Measurements from ENCODE around the gene DDX3X.
"Not testable (repeated sequence)": the region's sequence is repeated elsewhere in the genome, so short reads cannot be mapped to it uniquely, and the experiment has no call there.

Gene DDX3X

DNA sequence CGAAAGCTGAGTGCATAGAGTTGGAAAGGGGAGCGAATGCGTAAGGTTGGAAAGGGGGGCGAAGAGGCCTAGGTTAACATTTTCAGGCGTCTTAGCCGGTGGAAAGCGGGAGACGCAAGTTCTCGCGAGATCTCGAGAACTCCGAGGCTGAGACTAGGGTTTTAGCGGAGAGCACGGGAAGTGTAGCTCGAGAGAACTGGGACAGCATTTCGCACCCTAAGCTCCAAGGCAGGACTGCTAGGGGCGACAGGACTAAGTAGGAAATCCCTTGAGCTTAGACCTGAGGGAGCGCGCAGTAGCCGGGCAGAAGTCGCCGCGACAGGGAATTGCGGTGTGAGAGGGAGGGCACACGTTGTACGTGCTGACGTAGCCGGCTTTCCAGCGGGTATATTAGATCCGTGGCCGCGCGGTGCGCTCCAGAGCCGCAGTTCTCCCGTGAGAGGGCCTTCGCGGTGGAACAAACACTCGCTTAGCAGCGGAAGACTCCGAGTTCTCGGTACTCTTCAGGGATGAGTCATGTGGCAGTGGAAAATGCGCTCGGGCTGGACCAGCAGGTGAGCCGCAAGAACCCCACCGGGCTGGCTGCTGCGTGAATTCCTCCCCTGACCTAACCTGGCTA lies at the start of gene DDX3X (continued):
- TF ChIP-seq GLI2 (tag by site-specific recombination; IDR thresholded peaks at IDR 0.05; ENCODE audit: borderline replicate concordance, low read depth): peak; percentile 24; the same call in 1 of the 2 replicates
- peak; percentile 5; the same call in 1 of the 2 replicates for TF ChIP-seq REST (tag by site-specific recombination; IDR thresholded peaks at IDR 0.05)
- 0 out of 2 replicates have a peak, but pooled peaks have one; percentile 7 for TF ChIP-seq ZNF433 (tag by site-specific recombination; IDR thresholded peaks at IDR 0.05; ENCODE audit: low read depth)
- no peak for TF ChIP-seq ZNF16 (tag by site-specific recombination; IDR thresholded peaks at IDR 0.05; ENCODE audit: low read depth)
- no peak for TF ChIP-seq ZNF777 (tag by site-specific recombination; IDR thresholded peaks at IDR 0.05; ENCODE audit: borderline replicate concordance)
- no peak; the same call in 1 of the 2 replicates for TF ChIP-seq ZNF394 (tag by site-specific recombination; IDR thresholded peaks at IDR 0.05; ENCODE audit: borderline replicate concordance)
- 0 out of 2 replicates have a peak, but pooled peaks have one; percentile 25 for TF ChIP-seq ZNF24 (tag by site-specific recombination; IDR thresholded peaks at IDR 0.05)
- no peak for TF ChIP-seq SETDB1 (IDR thresholded peaks at IDR 0.05; ENCODE audit: insufficient read length, low read length)
- TF ChIP-seq, protein P1, sequence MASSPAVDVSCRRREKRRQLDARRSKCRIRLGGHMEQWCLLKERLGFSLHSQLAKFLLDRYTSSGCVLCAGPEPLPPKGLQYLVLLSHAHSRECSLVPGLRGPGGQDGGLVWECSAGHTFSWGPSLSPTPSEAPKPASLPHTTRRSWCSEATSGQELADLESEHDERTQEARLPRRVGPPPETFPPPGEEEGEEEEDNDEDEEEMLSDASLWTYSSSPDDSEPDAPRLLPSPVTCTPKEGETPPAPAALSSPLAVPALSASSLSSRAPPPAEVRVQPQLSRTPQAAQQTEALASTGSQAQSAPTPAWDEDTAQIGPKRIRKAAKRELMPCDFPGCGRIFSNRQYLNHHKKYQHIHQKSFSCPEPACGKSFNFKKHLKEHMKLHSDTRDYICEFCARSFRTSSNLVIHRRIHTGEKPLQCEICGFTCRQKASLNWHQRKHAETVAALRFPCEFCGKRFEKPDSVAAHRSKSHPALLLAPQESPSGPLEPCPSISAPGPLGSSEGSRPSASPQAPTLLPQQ (tag by site-specific recombination; IDR thresholded peaks at IDR 0.05): no peak
- TF ChIP-seq ZBTB8A (tag by site-specific recombination; IDR thresholded peaks at IDR 0.05): no peak
- TF ChIP-seq ZNF791 (tag by site-specific recombination; IDR thresholded peaks at IDR 0.05): no peak
- no peak for TF ChIP-seq GLIS1 (tag by site-specific recombination; IDR thresholded peaks at IDR 0.05)
- TF ChIP-seq ZNF624 (tag by site-specific recombination; IDR thresholded peaks at IDR 0.05): peak; percentile 31; the same call in 1 of the 2 replicates
- TF ChIP-seq ZNF350 (tag by site-specific recombination; IDR thresholded peaks at IDR 0.05): no peak
- TF ChIP-seq, protein P2, sequence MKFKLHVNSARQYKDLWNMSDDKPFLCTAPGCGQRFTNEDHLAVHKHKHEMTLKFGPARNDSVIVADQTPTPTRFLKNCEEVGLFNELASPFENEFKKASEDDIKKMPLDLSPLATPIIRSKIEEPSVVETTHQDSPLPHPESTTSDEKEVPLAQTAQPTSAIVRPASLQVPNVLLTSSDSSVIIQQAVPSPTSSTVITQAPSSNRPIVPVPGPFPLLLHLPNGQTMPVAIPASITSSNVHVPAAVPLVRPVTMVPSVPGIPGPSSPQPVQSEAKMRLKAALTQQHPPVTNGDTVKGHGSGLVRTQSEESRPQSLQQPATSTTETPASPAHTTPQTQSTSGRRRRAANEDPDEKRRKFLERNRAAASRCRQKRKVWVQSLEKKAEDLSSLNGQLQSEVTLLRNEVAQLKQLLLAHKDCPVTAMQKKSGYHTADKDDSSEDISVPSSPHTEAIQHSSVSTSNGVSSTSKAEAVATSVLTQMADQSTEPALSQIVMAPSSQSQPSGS (tag by site-specific recombination; IDR thresholded peaks at IDR 0.05; ENCODE audit: low read depth): peak; percentile 77
- TF ChIP-seq, protein P3, sequence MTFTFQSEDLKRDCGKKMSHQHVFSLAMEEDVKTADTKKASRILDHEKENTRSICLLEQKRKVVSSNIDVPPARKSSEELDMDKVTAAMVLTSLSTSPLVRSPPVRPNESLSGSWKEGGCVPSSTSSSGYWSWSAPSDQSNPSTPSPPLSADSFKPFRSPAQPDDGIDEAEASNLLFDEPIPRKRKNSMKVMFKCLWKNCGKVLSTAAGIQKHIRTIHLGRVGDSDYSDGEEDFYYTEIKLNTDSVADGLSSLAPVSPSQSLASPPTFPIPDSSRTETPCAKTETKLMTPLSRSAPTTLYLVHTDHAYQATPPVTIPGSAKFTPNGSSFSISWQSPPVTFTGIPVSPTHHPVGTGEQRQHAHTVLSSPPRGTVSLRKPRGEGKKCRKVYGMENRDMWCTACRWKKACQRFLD (tag by site-specific recombination; IDR thresholded peaks at IDR 0.05): 0 out of 2 replicates have a peak, but pooled peaks have one; percentile 16
- no peak for TF ChIP-seq ZBTB26 (tag by site-specific recombination; optimal IDR thresholded peaks at IDR 0.05)
- no peak; the same call in 1 of the 2 replicates for TF ChIP-seq ZFHX2 (tag by site-specific recombination; conservative IDR thresholded peaks at IDR 0.05)
- no peak for TF ChIP-seq ZNF302 (tag by site-specific recombination; IDR thresholded peaks at IDR 0.05; ENCODE audit: low read depth)
- peak; percentile 65 for TF ChIP-seq ZNF660 (tag by site-specific recombination; IDR thresholded peaks at IDR 0.05)
- no peak for TF ChIP-seq PRDM1 (tag by site-specific recombination; IDR thresholded peaks at IDR 0.05)

DNA sequence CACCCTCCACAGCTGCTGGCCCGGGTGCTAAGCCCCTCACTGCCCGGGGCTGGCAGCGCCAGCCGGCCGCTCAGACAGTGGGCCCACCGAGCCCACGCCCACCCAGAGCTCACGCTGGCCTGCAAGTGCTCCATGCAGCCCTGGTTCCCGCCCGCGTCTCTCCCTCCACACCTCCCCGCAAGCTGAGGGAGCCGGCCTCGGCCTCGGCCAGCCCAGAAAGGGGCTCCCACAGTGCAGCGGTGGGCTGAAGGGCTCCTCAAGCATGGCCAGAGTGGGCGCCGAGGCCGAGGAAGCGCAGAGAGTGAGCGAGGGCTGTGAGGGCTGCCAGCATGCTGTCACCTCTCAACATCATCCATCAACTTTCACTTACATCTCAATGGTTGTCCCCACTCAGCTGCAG lies 48.0 kb upstream of the DDX3X start:
- POLR2A ChIA-PET; H3K36me3 ChIP-seq (ENCODE audit: control insufficient read depth in 2 of 2, insufficient read depth in 1 of 2, low read length in 2 of 2); H3K4me3 ChIP-seq (ENCODE audit: low read depth, low read length); H3K27ac ChIP-seq (ENCODE audit: extremely low read depth, low read depth, low read length); H3K9me3 ChIP-seq (ENCODE audit: control insufficient read depth, insufficient read depth, low read depth, low read length); H3K4me1 ChIP-seq (ENCODE audit: control insufficient read depth, insufficient read depth, low read length): not testable (repeated sequence)
- CTCF ChIA-PET: interaction anchor here (0.5 to 1.2 kb wide), 4 partner anchors 9 to 334 kb away, joined by 3 to 4 read pairs (median 4); no protein-coding TSS in a partner anchor

Data from HEK293 (cell line).